Measurements from ENCODE around the gene SUPT3H.

SUPT3H gene

DNA sequence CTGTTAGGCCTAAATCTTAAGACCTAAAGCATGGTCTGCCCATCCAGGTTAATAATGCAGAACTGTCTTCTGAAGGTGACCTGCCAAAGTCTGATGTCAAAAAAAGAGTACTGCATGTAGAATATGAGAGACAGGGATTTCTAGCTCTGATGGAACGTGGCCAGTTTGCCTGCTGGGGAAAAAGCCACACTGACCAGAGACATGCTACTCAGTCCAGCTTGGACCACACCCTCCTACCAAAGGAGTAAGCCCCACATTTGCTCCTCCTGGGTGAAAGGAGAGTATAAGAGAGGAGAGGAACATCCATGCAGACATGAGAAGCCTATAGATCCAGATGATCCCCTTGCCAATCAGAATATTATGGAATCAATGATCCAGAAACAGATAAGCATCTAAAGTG lies 279.5 kb downstream of the SUPT3H start:
- Histone ChIP-seq H3K27me3 (ENCODE audit: insufficient read depth, low read length) (no peaks in the 10 kb centered on the region), H3K27ac (ENCODE audit: low read length) (no peak overlapping the region), H3K4me1 (ENCODE audit: insufficient read depth, low read length) (no peaks in the 10 kb centered on the region), H3K9ac (ENCODE audit: low read depth, low read length) (no peak overlapping the region), H3K36me3 (ENCODE audit: insufficient read depth, low read depth, low read length) (no peaks in the 10 kb centered on the region), H3K4me3 (ENCODE audit: low read length) (no peak overlapping the region), H3K9me3 (ENCODE audit: insufficient read depth, low read depth, low read length) (no peaks in the 10 kb centered on the region)

DNA sequence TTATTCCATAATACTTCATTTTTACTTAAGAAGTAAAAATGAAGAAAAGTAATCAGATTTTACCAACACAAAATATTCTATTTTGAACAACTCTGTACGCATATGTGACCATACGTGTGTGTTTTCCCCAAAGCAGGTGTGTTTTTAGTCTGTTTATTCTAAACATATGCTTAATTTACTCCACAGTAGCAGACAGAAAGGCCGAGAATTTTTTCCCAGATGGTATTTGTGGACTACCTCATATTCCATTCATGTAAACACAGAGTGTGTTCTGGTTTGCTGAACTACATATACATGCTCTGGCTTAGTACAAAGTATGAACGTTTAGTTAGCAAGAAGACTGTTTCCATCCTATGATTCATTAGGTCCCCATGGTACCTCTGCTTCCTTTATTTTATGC lies 282.9 kb downstream of the SUPT3H start:
- H3K4me3 ChIP-seq (ENCODE audit: low read length): no peak overlapping the region
- H3K27me3 ChIP-seq (ENCODE audit: insufficient read depth, low read length): no peaks in the 10 kb centered on the region
- H3K4me1 ChIP-seq (ENCODE audit: insufficient read depth, low read length): no peaks in the 10 kb centered on the region
- H3K9me3 ChIP-seq (ENCODE audit: insufficient read depth, low read depth, low read length): no peaks in the 10 kb centered on the region
- H3K27ac ChIP-seq (ENCODE audit: low read length): no peak overlapping the region
- H3K9ac ChIP-seq (ENCODE audit: low read depth, low read length): no peak overlapping the region
- H3K36me3 ChIP-seq (ENCODE audit: insufficient read depth, low read depth, low read length): no peaks in the 10 kb centered on the region

DNA sequence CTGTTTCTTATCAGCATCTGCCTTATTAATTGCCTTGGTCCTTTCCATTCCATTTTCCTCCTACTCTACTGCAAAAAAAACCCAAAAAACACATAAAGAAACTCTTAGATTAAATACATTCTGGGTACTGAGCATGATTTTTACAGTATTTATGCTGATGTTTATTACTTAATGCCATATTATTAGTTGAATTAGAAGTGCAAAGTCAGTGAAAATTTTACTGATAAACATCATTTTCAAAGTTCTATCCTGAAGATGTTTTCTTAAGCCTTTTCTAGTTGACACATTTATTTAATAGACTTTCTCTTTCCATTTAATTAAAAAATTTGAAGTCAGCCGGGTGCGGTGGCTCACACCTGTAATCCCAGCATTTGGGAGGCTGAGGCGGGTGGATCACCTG lies 285.6 kb downstream of the SUPT3H start:
- no peak overlapping the region for H3K4me3 ChIP-seq (ENCODE audit: low read length)
- H3K9ac ChIP-seq (ENCODE audit: low read depth, low read length): no peak overlapping the region
- H3K27me3 ChIP-seq (ENCODE audit: insufficient read depth, low read length): no peaks in the 10 kb centered on the region
- H3K36me3 ChIP-seq (ENCODE audit: insufficient read depth, low read depth, low read length): no peaks in the 10 kb centered on the region
- H3K9me3 ChIP-seq (ENCODE audit: insufficient read depth, low read depth, low read length): no peaks in the 10 kb centered on the region
- H3K27ac ChIP-seq (ENCODE audit: low read length): no peak overlapping the region
- no peaks in the 10 kb centered on the region for H3K4me1 ChIP-seq (ENCODE audit: insufficient read depth, low read length)

DNA sequence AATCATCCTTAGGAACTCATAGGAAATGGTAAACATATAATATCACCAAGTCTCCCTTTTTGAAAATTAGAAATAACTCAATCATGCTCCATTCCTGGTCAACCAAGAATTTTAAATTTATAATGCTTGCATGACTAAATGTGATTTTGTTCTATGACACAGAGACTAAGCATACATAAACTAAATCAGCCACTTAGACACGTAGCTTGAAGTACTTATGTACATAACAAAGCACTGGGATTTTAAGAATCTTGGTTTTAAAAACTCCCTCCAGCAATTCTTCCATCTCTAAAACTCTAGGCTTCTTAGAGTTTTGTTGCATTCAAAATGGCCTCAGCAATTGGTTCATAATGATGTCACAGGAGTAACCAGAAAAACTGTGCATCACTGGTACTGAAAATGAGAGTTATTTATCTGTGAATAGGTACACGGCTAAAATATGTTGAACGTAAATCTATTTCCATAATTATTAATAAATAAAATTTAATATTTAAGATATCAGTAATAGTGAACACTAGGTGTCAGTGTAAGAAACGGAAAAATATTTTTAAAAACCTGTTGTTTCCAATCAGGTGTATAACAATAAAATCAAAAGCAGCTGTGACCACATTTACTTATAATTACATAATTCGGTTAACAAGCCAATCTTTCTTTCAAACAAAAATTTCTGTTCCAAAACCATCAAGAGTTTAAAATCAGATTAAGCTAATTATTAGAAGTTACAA lies 291.2 kb downstream of the SUPT3H start:
- no peak overlapping the region for H3K4me3 ChIP-seq (ENCODE audit: low read length)
- no peaks in the 10 kb centered on the region for H3K36me3 ChIP-seq (ENCODE audit: insufficient read depth, low read depth, low read length)
- H3K27ac ChIP-seq (ENCODE audit: low read length): no peak overlapping the region
- H3K4me1 ChIP-seq (ENCODE audit: insufficient read depth, low read length): no peaks in the 10 kb centered on the region
- H3K27me3 ChIP-seq (ENCODE audit: insufficient read depth, low read length): no peaks in the 10 kb centered on the region
- no peaks in the 10 kb centered on the region for H3K9me3 ChIP-seq (ENCODE audit: insufficient read depth, low read depth, low read length)
- H3K9ac ChIP-seq (ENCODE audit: low read depth, low read length): no peak overlapping the region

DNA sequence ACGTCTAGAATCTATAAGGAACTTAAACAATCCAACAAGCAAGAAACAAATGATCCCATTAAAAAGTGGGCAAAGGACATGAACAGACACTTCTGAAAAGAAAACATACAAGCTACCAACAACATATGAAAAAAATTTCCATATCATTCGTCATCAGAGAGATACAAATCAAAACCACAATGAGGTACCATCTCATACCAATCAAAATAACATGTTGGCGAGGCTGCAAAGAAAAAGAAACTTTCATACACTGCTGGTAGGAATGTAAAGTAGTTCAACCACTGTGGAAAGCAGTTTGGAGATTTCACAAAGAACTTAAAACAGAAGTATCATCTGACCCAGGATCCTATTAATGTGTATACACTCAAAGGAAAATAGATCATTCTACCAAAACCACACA lies 293.5 kb downstream of the SUPT3H start:
- Histone ChIP-seq H3K27me3 (ENCODE audit: insufficient read depth, low read length) (no peaks in the 10 kb centered on the region), H3K9me3 (ENCODE audit: insufficient read depth, low read depth, low read length) (no peaks in the 10 kb centered on the region; the same call in 1 of the 2 replicates), H3K4me1 (ENCODE audit: insufficient read depth, low read length) (no peaks in the 10 kb centered on the region), H3K9ac (ENCODE audit: low read depth, low read length) (no peak overlapping the region), H3K27ac (ENCODE audit: low read length) (no peak overlapping the region), H3K36me3 (ENCODE audit: insufficient read depth, low read depth, low read length) (no peaks in the 10 kb centered on the region), H3K4me3 (ENCODE audit: low read length) (no peak overlapping the region)

DNA sequence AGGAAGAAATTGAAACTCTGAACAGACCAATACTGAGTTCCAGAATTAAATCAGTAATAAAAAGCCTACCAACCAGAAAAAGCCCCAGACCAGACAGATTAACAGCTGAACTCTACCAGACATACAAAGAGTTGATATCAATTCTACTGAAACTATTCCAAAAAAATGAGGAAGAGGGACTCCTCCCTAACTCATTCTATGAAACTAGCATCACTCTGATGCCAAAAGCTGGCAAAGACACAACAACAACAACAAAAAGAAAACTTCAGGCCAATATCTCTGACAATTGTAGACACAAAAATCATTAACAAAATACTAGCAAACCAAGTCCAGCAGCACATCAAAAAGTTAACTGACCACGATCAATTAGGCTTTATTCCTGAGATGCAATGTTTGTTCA lies 295.6 kb downstream of the SUPT3H start:
- Histone ChIP-seq H3K9ac (ENCODE audit: low read depth, low read length) (no peak overlapping the region), H3K4me1 (ENCODE audit: insufficient read depth, low read length) (no peaks in the 10 kb centered on the region), H3K9me3 (ENCODE audit: insufficient read depth, low read depth, low read length) (peaks cover 7% of the 10 kb centered on the region), H3K36me3 (ENCODE audit: insufficient read depth, low read depth, low read length) (no peaks in the 10 kb centered on the region), H3K4me3 (ENCODE audit: low read length) (no peak overlapping the region), H3K27me3 (ENCODE audit: insufficient read depth, low read length) (no peaks in the 10 kb centered on the region), H3K27ac (ENCODE audit: low read length) (no peak overlapping the region)

DNA sequence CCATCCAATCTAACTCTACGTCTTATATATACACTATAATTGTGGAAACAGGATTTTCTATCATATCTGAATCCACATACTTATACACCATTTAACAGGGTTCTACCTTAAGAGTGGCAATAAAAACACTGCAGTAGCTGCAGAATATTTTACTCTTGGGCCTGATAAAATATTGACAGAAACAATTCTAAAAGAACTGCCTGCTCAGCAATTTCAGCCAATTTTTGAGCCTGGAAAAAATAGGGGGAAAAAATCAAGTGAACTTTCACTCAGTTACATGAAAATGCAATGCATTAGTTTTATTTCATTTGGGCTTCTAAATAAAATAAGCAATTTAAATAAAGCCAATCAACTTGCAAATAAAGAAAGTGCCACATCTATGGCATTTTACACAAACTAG lies 296.1 kb downstream of the SUPT3H start:
- Histone ChIP-seq H3K27ac (ENCODE audit: low read length) (no peak overlapping the region), H3K36me3 (ENCODE audit: insufficient read depth, low read depth, low read length) (no peaks in the 10 kb centered on the region), H3K9me3 (ENCODE audit: insufficient read depth, low read depth, low read length) (peaks cover 7% of the 10 kb centered on the region), H3K9ac (ENCODE audit: low read depth, low read length) (no peak overlapping the region), H3K4me1 (ENCODE audit: insufficient read depth, low read length) (no peaks in the 10 kb centered on the region), H3K4me3 (ENCODE audit: low read length) (no peak overlapping the region), H3K27me3 (ENCODE audit: insufficient read depth, low read length) (no peaks in the 10 kb centered on the region)

DNA sequence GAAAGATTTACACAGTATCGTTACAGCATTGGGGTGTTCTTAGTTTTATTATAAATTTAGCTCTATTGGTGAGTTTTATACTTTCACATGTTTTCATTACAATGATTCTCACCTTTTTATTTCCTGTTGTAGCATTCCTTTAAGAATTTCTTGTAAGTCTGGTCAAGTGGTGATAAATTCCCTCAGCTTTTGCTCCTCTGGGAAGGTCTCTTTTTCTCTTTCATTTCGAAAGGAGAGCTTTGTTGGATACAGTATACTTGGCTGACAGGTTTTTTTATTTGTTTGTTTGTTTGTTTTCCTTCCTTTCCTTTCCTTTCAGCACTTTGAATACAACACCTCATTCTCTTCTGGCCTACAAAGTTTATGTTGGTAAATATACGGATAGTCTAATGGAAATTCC lies 299.3 kb downstream of the SUPT3H start:
- H3K4me1 ChIP-seq (ENCODE audit: insufficient read depth, low read length): no peaks in the 10 kb centered on the region
- H3K9me3 ChIP-seq (ENCODE audit: insufficient read depth, low read depth, low read length): peaks cover 7% of the 10 kb centered on the region
- no peak overlapping the region for H3K27ac ChIP-seq (ENCODE audit: low read length)
- H3K27me3 ChIP-seq (ENCODE audit: insufficient read depth, low read length): no peaks in the 10 kb centered on the region
- no peaks in the 10 kb centered on the region for H3K36me3 ChIP-seq (ENCODE audit: insufficient read depth, low read depth, low read length)
- H3K4me3 ChIP-seq (ENCODE audit: low read length): no peak overlapping the region
- H3K9ac ChIP-seq (ENCODE audit: low read depth, low read length): no peak overlapping the region

DNA sequence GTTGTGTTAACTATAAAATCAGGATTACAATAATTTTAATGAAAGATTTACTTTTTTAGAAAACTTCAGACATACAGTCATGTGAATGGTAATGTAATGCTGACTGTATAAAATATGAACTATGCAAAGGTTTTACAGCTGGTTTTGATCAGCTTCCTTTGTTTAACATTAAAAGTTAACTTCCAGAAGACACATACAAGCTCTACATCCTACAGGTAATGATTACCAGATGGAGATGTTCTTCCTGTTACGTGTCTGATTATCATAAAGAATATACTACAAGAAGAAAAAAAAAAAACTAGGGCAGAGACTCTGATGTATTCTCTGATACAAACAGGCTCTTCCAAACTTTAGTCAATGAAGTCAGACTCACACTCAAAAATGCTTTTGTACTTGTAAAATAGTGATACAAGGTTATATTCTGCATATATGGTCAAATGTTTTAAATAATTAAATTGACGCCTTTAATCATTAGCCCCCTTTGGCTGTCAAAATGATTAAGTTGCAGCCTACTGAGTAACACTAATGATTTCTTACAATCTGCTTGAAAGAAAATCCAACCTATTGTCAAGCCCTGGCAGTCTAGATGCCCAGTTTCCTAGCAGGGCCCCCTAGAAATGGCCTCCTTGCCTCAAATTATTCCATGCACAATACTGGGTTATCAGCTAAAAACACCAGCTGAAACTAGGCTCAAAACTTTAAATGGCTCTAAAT lies 301.4 kb downstream of the SUPT3H start:
- H3K27me3 ChIP-seq (ENCODE audit: insufficient read depth, low read length): no peaks in the 10 kb centered on the region
- H3K4me1 ChIP-seq (ENCODE audit: insufficient read depth, low read length): 0 out of 2 replicates have a peak, but pooled peaks cover 2% of the 10 kb centered on the region
- H3K36me3 ChIP-seq (ENCODE audit: insufficient read depth, low read depth, low read length): no peaks in the 10 kb centered on the region
- H3K9ac ChIP-seq (ENCODE audit: low read depth, low read length): no peak overlapping the region
- H3K4me3 ChIP-seq (ENCODE audit: low read length): no peak overlapping the region
- H3K9me3 ChIP-seq (ENCODE audit: insufficient read depth, low read depth, low read length): peaks cover 7% of the 10 kb centered on the region
- no peak overlapping the region for H3K27ac ChIP-seq (ENCODE audit: low read length)

DNA sequence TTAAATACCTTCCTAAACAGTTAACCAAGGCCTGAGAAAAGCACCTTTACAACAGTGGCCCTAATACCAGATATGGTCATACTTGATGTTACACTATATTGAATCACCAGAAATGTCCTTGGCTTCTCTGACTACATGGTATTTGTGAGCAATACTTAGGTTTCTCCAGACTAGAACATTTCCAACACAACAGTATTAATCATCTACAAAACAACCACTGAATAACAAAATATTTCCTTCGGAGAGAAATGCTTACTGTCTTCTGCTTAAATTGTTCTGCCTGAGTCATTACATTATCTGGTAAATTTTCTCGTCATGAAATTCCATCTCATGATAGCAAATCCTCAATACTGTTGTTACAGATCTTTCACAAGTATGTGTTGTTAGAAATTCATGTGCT lies 302.5 kb downstream of the SUPT3H start:
- no peak overlapping the region for H3K27ac ChIP-seq (ENCODE audit: low read length)
- no peaks in the 10 kb centered on the region for H3K36me3 ChIP-seq (ENCODE audit: insufficient read depth, low read depth, low read length)
- H3K27me3 ChIP-seq (ENCODE audit: insufficient read depth, low read length): no peaks in the 10 kb centered on the region
- H3K4me1 ChIP-seq (ENCODE audit: insufficient read depth, low read length): 0 out of 2 replicates have a peak, but pooled peaks cover 2% of the 10 kb centered on the region
- H3K9me3 ChIP-seq (ENCODE audit: insufficient read depth, low read depth, low read length): peaks cover 7% of the 10 kb centered on the region
- H3K9ac ChIP-seq (ENCODE audit: low read depth, low read length): no peak overlapping the region
- no peak overlapping the region for H3K4me3 ChIP-seq (ENCODE audit: low read length)

DNA sequence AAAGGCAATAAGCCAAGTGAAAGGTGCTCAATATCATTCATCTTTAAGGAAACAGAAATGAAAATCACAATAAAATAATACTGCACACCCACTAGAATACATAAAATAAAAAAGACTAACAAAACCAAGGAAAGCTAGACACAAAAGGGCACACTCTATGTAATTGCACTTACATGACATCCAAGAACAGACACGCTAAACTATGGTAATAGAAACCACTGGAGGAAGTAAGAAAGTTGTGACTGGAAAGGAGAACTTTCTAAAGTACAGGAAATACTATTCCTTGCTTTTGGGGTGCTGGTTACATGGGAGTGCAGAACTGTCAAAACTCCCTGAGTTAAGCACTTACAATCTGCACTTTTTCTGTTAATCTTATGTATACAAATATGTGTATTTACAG lies 303.3 kb downstream of the SUPT3H start:
- Histone ChIP-seq H3K36me3 (ENCODE audit: insufficient read depth, low read depth, low read length) (no peaks in the 10 kb centered on the region), H3K9ac (ENCODE audit: low read depth, low read length) (no peak overlapping the region), H3K27ac (ENCODE audit: low read length) (no peak overlapping the region), H3K27me3 (ENCODE audit: insufficient read depth, low read length) (no peaks in the 10 kb centered on the region), H3K4me3 (ENCODE audit: low read length) (no peak overlapping the region), H3K9me3 (ENCODE audit: insufficient read depth, low read depth, low read length) (peaks cover 7% of the 10 kb centered on the region), H3K4me1 (ENCODE audit: insufficient read depth, low read length) (0 out of 2 replicates have a peak, but pooled peaks cover 2% of the 10 kb centered on the region)

DNA sequence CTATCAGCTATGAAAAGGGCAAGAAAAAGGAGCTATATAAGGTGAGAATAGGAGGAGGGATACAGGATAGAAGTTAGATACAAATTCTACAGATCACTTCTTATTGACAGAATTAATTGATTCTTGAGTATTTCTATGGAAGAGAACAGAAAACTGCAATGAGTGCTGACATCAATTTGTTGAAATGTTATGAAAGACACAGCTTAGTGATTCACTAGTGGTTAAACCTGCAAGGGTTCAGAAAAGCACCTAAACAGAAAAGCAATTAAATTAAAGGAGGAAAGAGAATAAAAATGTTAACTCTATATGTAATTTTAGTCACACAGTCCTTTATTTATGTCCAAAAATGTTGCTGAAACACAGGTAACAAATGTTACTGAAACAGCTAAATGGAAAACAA lies 304.0 kb downstream of the SUPT3H start:
- Histone ChIP-seq H3K9me3 (ENCODE audit: insufficient read depth, low read depth, low read length) (peaks cover 6% of the 10 kb centered on the region), H3K9ac (ENCODE audit: low read depth, low read length) (no peak overlapping the region), H3K27ac (ENCODE audit: low read length) (no peak overlapping the region), H3K4me1 (ENCODE audit: insufficient read depth, low read length) (0 out of 2 replicates have a peak, but pooled peaks cover 2% of the 10 kb centered on the region), H3K27me3 (ENCODE audit: insufficient read depth, low read length) (no peaks in the 10 kb centered on the region), H3K4me3 (ENCODE audit: low read length) (no peak overlapping the region), H3K36me3 (ENCODE audit: insufficient read depth, low read depth, low read length) (no peaks in the 10 kb centered on the region)
